HG03095 (cell line): ENCODE results near the gene CDH23.

Experiments used
- ATAC-seq: cut with Tn5 transposase; IDR thresholded peaks from one replicate; pipeline ENCODE4 v1.9.1; 2021; ENCODE audit warnings: moderate library complexity; ENCODE audit not compliant: unreplicated experiment

The CDH23 gene

GRCh38 chr10:71531485-71532446, 135.0 kb downstream of the CDH23 start:
- ATAC-seq: no peak

GRCh38 chr10:71532878-71533277, 136.2 kb downstream of the CDH23 start:
- no peak for ATAC-seq

GRCh38 chr10:71533936-71534335, 137.2 kb downstream of the CDH23 start:
- no peak for ATAC-seq

GRCh38 chr10:71534568-71535194, 138.0 kb downstream of the CDH23 start:
- no peak for ATAC-seq

- no peak for ATAC-seq
Observed at GRCh38 chr10:71536332-71536731, 139.6 kb downstream of the CDH23 start.

- ATAC-seq: no peak
Observed at GRCh38 chr10:71537125-71537524, 140.4 kb downstream of the CDH23 start.

- ATAC-seq: no peak
Observed at GRCh38 chr10:71537681-71538080, 141.0 kb downstream of the CDH23 start.

GRCh38 chr10:71538608-71539260, 142.0 kb downstream of the CDH23 start:
- no peak for ATAC-seq

GRCh38 chr10:71539442-71540118, 142.9 kb downstream of the CDH23 start:
- ATAC-seq: no peak

GRCh38 chr10:71542478-71542877, 145.8 kb downstream of the CDH23 start:
- ATAC-seq: no peak

- ATAC-seq: no peak
Observed at GRCh38 chr10:71543608-71544170, 147.0 kb downstream of the CDH23 start.

- no peak for ATAC-seq
Observed at GRCh38 chr10:71545001-71545400, 148.3 kb downstream of the CDH23 start.

- ATAC-seq: no peak
Observed at GRCh38 chr10:71546220-71546619, 149.5 kb downstream of the CDH23 start.

GRCh38 chr10:71547312-71547711, 150.6 kb downstream of the CDH23 start:
- no peak for ATAC-seq

- no peak for ATAC-seq
Observed at GRCh38 chr10:71547876-71548846, 151.4 kb downstream of the CDH23 start.

GRCh38 chr10:71549766-71550533, 153.2 kb downstream of the CDH23 start:
- ATAC-seq: no peak

GRCh38 chr10:71550628-71551027, 153.9 kb downstream of the CDH23 start:
- ATAC-seq: no peak

- no peak for ATAC-seq
Observed at GRCh38 chr10:71551970-71552369, 155.2 kb downstream of the CDH23 start.

- no peak for ATAC-seq
Observed at GRCh38 chr10:71553432-71553831, 156.7 kb downstream of the CDH23 start.
